ENCODE measurements around the gene SLC35G4.

Gene SLC35G4

DNA sequence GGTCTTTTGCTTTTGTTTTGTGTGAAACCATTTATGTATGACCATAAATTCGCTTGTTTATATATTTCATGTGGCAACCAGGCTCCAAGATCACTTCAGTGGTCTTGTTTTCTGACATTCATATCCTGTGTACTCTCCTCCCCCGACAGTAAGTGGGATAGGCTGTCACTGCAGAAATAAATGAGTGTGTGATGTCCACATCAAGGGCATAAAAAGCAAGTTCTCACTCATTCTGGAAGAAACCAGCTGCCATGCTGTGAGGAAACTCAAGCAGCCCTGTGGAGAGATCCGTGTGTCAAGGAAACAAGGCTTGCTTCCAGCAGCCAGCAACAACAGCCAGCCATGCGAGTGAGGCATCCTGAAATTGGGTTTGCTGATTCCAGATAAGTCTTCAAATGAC lies 40.4 kb downstream of the SLC35G4 start:
- no peak overlapping the region for H3K4me3 ChIP-seq (ENCODE audit: low read length)
- no peak for DNase-seq (ENCODE audit: low read depth)
- no peak for TF ChIP-seq CTCF (IDR thresholded peaks at IDR 0.05; ENCODE audit: insufficient read depth, low read depth, low read length, missing control alignments)

GRCh38 chr18:11651899-11652298 lies 42.5 kb downstream of the SLC35G4 start:
- DNase-seq (ENCODE audit: low read depth): no peak
- H3K4me3 ChIP-seq (ENCODE audit: low read length): no peak overlapping the region
- TF ChIP-seq CTCF (IDR thresholded peaks at IDR 0.05; ENCODE audit: insufficient read depth, low read depth, low read length, missing control alignments): no peak

DNA sequence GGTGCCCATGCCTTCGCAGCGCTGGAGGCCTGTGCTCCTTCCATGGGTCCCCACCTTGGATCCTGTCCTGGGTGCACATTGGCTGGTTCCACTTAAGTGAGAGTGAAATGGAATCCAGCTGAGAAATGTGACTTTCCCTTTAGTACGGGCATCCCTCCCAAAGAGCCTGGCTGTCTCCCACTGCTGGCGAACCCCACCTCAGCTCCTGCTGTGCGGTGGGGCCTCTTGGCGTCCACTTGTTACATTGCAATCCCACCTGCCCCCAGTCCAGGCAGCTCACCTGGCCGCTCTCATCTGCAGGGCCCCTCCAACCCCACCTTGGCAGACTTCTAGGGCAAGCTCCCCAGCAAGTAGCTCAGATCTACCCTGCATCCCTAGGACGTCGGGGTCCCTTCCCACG lies 44.1 kb downstream of the SLC35G4 start:
- no peak for DNase-seq (ENCODE audit: low read depth)

DNA sequence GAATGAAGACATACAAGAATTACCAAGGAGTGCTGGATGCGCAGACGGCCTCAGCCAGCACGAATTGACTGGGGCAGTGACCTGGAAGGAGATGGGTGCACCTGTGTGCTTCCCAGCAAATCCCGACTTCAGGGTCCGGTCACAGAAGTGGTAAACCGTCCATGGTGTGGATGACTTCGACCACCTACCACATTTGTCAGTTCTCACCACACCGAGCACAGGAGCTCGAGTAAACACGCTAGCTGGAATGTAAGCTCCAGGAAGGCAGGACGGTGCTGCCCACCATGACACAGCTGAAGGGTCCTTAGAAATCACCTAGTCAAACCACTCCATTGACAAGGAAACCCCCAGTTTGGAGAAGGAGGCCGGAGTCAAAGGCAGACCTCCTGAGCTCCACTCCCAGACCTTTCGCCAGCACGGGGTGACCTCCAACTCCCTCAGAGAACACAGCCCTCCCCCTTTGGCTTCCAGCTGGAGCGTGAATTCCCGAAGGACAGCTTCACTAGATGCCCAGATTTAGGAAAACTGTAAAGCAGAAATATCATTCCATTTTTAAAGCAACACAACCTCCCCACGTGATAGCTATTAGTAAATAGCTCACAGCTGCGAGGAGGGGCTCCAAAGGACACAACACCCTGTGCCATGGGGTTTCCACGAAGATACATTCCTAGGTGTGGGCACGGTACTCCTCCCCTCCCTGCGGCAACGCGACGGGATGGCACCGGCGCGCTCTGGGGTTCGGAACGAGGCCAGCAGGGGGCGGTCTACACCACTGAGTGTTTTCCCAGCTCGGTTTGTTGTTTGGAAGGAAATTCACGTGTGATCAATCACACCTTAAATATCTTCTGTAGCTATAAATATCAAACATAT lies 45.6 kb downstream of the SLC35G4 start:
- TF ChIP-seq CTCF (IDR thresholded peaks at IDR 0.05; ENCODE audit: insufficient read depth, low read depth, low read length, missing control alignments): peak; percentile 91
- peak; percentile 69 for DNase-seq (ENCODE audit: low read depth)
- no peak overlapping the region for H3K4me3 ChIP-seq (ENCODE audit: low read length)

More for the DNA sequence above, 44.1 kb downstream of the SLC35G4 start:
- no peak overlapping the region for H3K4me3 ChIP-seq (ENCODE audit: low read length)
- TF ChIP-seq CTCF (IDR thresholded peaks at IDR 0.05; ENCODE audit: insufficient read depth, low read depth, low read length, missing control alignments): no peak

- no peak for DNase-seq (ENCODE audit: low read depth)
- no peak overlapping the region for H3K4me3 ChIP-seq (ENCODE audit: low read length)
- no peak for TF ChIP-seq CTCF (IDR thresholded peaks at IDR 0.05; ENCODE audit: insufficient read depth, low read depth, low read length, missing control alignments)
Observed at GRCh38 chr18:11655606-11655932, 46.2 kb downstream of the SLC35G4 start.

DNA sequence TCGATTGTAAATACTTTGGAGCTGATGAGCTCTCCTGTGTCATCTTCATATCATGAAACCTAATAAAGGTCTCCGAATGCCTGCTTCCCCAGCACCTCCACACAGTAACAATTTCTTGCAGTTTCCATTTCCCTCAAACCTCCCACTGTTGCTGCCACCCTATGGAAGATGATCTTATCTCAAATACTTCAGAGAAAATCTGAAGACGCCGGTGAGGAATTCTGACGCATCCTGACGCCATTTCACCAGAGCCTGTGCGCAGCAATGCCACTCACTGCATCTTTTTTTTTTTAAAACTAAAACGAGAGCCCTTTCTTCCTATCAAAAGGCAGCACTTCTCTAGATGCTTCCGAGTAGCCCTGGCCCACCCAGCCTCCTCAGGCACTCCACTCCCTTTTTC lies 47.8 kb downstream of the SLC35G4 start:
- no peak for DNase-seq (ENCODE audit: low read depth)
- TF ChIP-seq CTCF (IDR thresholded peaks at IDR 0.05; ENCODE audit: insufficient read depth, low read depth, low read length, missing control alignments): no peak
- H3K4me3 ChIP-seq (ENCODE audit: low read length): no peak overlapping the region

- no peak overlapping the region for H3K4me3 ChIP-seq (ENCODE audit: low read length)
- DNase-seq (ENCODE audit: low read depth): no peak
- TF ChIP-seq CTCF (IDR thresholded peaks at IDR 0.05; ENCODE audit: insufficient read depth, low read depth, low read length, missing control alignments): no peak
Observed at GRCh38 chr18:11657554-11657953, 48.2 kb downstream of the SLC35G4 start.
